Colonic mucosa (tissue), 4 donors: ENCODE data around the gene BTBD6. TPM values are rescaled to one million over a fixed set of nuclear protein-coding genes. Genes with fewer than 3 reads are reported as not detected.
"Not testable (repeated sequence)": the region's sequence is repeated elsewhere in the genome, so short reads cannot be mapped to it uniquely, and the experiment has no call there.

Experiments used
- DNase-seq: peaks from one replicate; pipeline ENCODE4 v3.0.0-alpha.2; 2020
- H3K27ac ChIP-seq: fragments of 200-600 bp; one replicate; pipeline ENCODE4 v1.8.0; 2021
- H3K27me3 ChIP-seq: fragments of 200-600 bp; one replicate; pipeline ENCODE4 v1.8.0; 2021
- H3K36me3 ChIP-seq: fragments of 200-600 bp; one replicate; pipeline ENCODE4 v1.8.0; 2021
- H3K4me1 ChIP-seq: fragments of 200-600 bp; one replicate; pipeline ENCODE4 v1.8.0; 2021; ENCODE audit warnings: mild to moderate bottlenecking
- H3K4me3 ChIP-seq: fragments of 200-600 bp; one replicate; pipeline ENCODE4 v1.8.0; 2021
- H3K9ac ChIP-seq, 2 donors: one replicate each; pipeline ENCODE4 v1.7.0; 2013; ENCODE audit warnings: control low read depth in 2 of 2, low read depth in 2 of 2, low read length in 2 of 2
- H3K9me3 ChIP-seq: fragments of 200-600 bp; one replicate; pipeline ENCODE4 v1.8.0; 2021
- intact Hi-C: fragments of 100-400 bp; cut with DNase I; formaldehyde crosslinking; loops from one replicate; pipeline ENCODE4 v1.14.1; 2022
- total RNA-seq, 2 donors: library from RNA; stranded (reverse); fragmentation: NEBNext Ultra II Directional in 1 of 2; extraction: Animal tissue kit (Norgen Biotek cat#: 25700) in 1 of 2; gene quantifications; one replicate each; pipeline ENCODE4 v1.2.1, GENCODE V29; 2021
- TF ChIP-seq, protein P1 (sequence below): fragments of 200-600 bp; IDR thresholded peaks from one replicate; pipeline ENCODE4 v1.8.0; 2022; ENCODE audit warnings: antibody characterized with exemption, mild to moderate bottlenecking
- donor health status: healthy.
- donor health status: DM: no; HTN: no; CAD: no.
- donor health status: DM: no; HTN: no; CAD: no.

BTBD6 gene
- total RNA-seq, 2 donors from 2014 or later, result 56.9 to 66.0 TPM

DNA sequence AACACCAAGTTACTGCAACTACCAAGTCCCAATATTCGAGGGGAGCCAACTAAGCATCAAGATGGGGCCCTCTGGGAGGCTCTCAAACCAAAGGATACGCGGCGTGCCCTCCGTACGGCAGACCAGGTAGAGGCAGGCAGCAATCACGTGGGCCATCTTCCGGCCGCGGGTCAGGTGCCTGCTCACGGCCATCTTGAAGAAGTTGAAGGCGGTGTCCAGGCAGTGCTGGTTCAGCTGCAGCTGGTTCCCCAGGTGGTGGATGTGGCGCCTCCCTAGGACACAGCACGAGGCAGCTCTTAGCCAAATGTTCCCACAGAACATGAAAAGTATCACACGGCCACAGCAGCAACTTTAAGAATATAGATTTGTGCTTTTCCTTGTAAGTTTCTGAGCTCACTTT is 24.3 kb downstream of the BTBD6 start:
- H3K27me3 ChIP-seq, result no peaks in the 10 kb centered on the region
- H3K4me3 ChIP-seq, result no peak overlapping the region
- H3K9ac ChIP-seq, result no peak overlapping the region
- no peaks in the 10 kb centered on the region for H3K9me3 ChIP-seq
- intact Hi-C loops, result no loop called here
- no peaks in the 10 kb centered on the region for H3K36me3 ChIP-seq
- TF ChIP-seq, protein P1, sequence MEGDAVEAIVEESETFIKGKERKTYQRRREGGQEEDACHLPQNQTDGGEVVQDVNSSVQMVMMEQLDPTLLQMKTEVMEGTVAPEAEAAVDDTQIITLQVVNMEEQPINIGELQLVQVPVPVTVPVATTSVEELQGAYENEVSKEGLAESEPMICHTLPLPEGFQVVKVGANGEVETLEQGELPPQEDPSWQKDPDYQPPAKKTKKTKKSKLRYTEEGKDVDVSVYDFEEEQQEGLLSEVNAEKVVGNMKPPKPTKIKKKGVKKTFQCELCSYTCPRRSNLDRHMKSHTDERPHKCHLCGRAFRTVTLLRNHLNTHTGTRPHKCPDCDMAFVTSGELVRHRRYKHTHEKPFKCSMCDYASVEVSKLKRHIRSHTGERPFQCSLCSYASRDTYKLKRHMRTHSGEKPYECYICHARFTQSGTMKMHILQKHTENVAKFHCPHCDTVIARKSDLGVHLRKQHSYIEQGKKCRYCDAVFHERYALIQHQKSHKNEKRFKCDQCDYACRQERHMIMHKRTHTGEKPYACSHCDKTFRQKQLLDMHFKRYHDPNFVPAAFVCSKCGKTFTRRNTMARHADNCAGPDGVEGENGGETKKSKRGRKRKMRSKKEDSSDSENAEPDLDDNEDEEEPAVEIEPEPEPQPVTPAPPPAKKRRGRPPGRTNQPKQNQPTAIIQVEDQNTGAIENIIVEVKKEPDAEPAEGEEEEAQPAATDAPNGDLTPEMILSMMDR, result no peak
- no peaks in the 10 kb centered on the region for H3K4me1 ChIP-seq
- no peak for DNase-seq
- H3K27ac ChIP-seq, result no peak overlapping the region

DNA sequence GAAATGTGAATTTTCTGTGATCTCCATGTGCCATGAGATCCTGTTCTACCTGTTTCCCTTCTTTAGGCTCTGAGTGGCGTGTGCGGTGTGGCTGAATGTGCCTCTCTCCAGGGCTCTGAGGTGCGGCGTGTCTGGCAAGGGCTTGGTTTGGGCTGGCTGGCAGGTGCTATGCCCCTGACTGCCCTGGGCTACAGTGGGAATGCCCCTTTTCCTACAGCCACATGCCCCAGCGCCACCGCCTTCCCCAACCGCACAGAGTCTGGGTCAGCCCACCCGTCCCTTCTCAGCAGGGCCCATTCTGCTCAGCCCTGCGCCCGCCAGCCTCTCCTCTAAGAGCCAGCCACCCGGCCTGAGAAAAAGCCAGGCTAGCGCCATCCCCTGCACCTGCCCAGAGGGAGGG is 24.7 kb downstream of the BTBD6 start:
- TF ChIP-seq, protein P1, result no peak
- no peaks in the 10 kb centered on the region for H3K9me3 ChIP-seq
- no peaks in the 10 kb centered on the region for H3K27me3 ChIP-seq
- H3K27ac ChIP-seq, result no peak overlapping the region
- H3K9ac ChIP-seq, result no peak overlapping the region
- no peak for DNase-seq
- H3K4me3 ChIP-seq, result no peak overlapping the region
- H3K36me3 ChIP-seq, result no peaks in the 10 kb centered on the region
- no peaks in the 10 kb centered on the region for H3K4me1 ChIP-seq
- intact Hi-C loops, result no loop called here

DNA sequence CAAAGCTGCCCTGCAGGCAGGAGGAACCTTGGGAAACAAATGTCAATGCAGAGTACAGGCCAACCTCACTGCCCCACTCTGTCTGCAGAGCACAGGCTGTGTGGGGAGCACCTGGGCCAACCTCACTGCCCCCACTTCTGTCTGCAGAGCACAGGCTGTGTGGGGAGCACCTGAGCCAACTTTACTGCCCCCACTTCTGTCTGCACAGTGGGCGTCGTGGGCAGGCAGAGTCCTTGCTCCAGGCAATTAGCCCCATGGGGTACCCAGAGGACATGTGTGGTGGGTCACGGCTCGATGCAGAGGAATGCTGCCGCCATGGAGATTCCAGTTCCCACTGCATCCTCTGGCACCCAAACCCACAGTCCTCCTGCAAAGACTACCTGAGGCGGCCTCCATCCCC is 26.3 kb downstream of the BTBD6 start:
- H3K9ac ChIP-seq, result no peak overlapping the region
- intact Hi-C loops, result no loop called here
- no peak overlapping the region for H3K27ac ChIP-seq
- no peaks in the 10 kb centered on the region for H3K9me3 ChIP-seq
- no peak for DNase-seq
- no peaks in the 10 kb centered on the region for H3K36me3 ChIP-seq
- TF ChIP-seq, protein P1, result no peak
- H3K27me3 ChIP-seq, result no peaks in the 10 kb centered on the region
- H3K4me3 ChIP-seq, result no peak overlapping the region
- H3K4me1 ChIP-seq, result no peaks in the 10 kb centered on the region

DNA sequence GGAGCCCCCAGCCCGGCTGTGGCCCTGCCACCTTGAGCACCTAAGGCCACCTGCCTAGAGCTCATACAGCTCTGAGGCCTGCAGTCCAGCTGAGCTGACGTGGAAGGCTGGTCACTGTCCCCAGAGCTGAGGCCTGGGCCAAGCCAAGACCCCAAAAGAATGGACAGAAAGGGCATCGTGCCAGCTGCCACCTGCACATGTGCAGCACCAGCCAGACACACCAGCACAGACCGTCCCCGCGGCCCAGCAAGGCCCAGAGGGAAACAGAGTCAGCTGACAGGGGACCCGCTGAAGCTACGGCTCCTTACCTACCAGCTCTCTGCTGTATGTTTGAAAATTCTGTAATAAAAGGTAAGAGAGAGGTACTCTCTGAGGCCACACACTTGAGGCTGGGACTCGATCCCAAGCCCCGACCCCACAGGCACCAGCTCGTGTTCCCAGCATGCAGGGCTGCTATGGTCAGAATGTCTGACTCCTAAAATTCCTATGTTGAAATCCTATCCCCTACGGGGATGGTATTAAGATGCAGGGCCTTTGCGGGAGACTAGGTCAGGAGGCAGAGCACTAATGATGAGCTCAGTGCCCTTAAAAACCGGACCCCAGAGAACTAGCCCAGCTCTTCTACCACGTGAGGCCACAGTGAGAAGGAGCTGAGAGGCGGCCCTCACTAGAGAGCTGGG is 27.1 kb downstream of the BTBD6 start:
- Histone ChIP-seq H3K36me3 (no peaks in the 10 kb centered on the region), H3K4me1 (no peaks in the 10 kb centered on the region), H3K9ac (no peak overlapping the region), H3K9me3 (no peaks in the 10 kb centered on the region), H3K4me3 (no peak overlapping the region), H3K27ac (no peak overlapping the region), H3K27me3 (no peaks in the 10 kb centered on the region)
- intact Hi-C loops, result no loop called here
- TF ChIP-seq, protein P1, result no peak
- DNase-seq, result no peak

DNA sequence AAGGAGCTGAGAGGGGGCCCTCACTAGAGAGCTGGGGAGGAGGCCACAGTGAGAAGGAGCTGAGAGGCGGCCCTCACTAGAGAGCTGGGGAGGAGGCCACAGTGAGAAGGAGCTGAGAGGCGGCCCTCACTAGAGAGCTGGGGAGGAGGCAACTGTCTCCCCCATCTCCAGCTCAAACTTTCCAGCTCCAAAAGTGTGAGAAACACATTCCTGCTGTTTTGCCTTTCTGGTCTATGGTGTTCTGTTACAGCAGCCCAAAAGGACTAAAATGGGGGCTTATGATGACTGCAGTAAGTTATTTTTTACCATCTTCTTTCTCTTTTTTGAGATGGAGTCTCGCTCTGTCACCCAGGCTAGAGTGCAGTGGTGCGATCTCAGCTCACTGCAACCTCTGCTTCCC is 29.1 kb downstream of the BTBD6 start:
- H3K4me1 ChIP-seq, H3K27me3 ChIP-seq, H3K9ac ChIP-seq, intact Hi-C loops, H3K9me3 ChIP-seq, H3K4me3 ChIP-seq, H3K36me3 ChIP-seq, H3K27ac ChIP-seq, DNase-seq: not testable (repeated sequence)

DNA sequence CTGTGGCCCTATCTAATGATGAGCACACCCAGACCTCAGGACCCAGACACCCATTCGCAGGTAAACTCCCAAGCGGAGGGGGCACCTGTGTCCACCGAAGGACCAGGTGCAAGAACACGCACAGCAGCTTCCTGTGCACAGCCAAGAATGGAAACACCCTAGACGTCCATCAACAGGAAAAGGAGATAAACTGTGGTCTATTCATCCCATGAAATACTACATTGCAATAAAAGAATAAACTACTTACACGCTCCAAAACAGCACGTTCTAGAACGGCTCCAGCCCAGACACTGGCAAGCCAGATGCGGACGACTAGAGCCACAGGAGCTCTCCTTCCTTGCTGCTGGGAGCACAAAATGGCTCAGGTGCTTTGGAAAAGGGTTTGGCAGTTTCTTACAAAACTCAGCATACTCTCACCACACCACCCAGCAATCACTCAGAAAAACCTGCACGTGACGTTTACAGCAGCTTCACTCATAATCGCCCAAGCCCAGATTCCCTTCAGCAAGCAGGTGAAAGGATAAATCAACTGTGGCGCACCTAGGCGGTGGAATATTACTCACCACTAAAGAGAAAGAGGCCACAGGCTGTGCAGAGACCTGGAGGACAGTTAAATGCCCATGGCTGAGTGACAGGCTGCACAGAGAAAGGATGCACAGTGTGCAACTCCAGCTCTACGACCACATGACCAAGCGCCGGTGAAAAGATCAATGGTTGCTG is 31.5 kb downstream of the BTBD6 start:
- peak overlapping the region in 1 of 2 donors; percentile 19 for H3K9ac ChIP-seq
- DNase-seq, result no peak
- H3K27me3 ChIP-seq, result no peaks in the 10 kb centered on the region
- H3K36me3 ChIP-seq, result no peaks in the 10 kb centered on the region
- no peak overlapping the region for H3K4me3 ChIP-seq
- intact Hi-C loops, result loop anchor here (10.0 kb wide), 2 partner anchors 75 to 185 kb away; no protein-coding TSS in a partner anchor
- H3K9me3 ChIP-seq, result no peaks in the 10 kb centered on the region
- no peaks in the 10 kb centered on the region for H3K4me1 ChIP-seq
- TF ChIP-seq, protein P1, result no peak
- no peak overlapping the region for H3K27ac ChIP-seq
